HepG2 (cell line): ENCODE measurements around the gene RAB6B.

Experiments used
- CBX5 ChIP-seq: sonication (generic); formaldehyde crosslinking; IDR thresholded peaks from 2 replicates; pipeline ENCODE4 v1.4.0; 2020; ENCODE audit warnings: missing genetic modification reagents, borderline replicate concordance
- ESRRA ChIP-seq: sonication (generic); formaldehyde crosslinking; IDR thresholded peaks from 2 replicates; pipeline ENCODE4 v1.5.1; 2020; ENCODE audit warnings: mild to moderate bottlenecking, low read depth, missing genetic modification reagents
- PLRG1 ChIP-seq: fragments of 450-650 bp; conservative IDR thresholded peaks from 2 replicates; pipeline ENCODE4 v1.6.1; 2016
- ZNF224 ChIP-seq: sonication (generic); formaldehyde crosslinking; IDR thresholded peaks from 2 replicates; pipeline ENCODE4 v1.5.0; 2020; ENCODE audit warnings: mild to moderate bottlenecking, missing genetic modification reagents
- TF ChIP-seq, protein P1 (sequence below): sonication (generic); formaldehyde crosslinking; IDR thresholded peaks from 2 replicates; pipeline ENCODE4 v1.4.0; 2020; ENCODE audit warnings: missing genetic modification reagents

DNA sequence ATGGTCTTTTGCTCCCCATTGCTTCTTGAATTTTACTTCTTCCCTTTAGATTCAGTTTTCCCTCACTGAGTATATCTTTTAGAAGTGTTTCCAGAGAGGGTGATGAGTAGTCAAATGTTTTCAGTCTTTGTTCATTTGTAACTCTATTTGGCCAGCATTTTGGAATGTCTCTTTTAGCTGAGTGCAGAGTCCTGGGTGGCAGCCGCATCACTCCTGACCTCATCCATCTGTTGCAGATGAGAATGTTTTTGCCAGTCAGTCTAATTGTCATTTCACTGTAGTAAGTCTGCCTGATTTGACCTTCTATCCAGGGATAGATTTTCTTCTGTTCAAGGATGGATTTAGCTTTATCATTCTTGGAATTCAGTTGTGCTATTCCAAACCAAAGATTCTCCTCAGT is 82.8 kb downstream of the RAB6B start:
- TF ChIP-seq ESRRA (CRISPR knock-in tag) (no peak), PLRG1 (no peak), CBX5 (CRISPR knock-in tag) (no peak), ZNF224 (CRISPR knock-in tag) (no peak)
- TF ChIP-seq, protein P1, sequence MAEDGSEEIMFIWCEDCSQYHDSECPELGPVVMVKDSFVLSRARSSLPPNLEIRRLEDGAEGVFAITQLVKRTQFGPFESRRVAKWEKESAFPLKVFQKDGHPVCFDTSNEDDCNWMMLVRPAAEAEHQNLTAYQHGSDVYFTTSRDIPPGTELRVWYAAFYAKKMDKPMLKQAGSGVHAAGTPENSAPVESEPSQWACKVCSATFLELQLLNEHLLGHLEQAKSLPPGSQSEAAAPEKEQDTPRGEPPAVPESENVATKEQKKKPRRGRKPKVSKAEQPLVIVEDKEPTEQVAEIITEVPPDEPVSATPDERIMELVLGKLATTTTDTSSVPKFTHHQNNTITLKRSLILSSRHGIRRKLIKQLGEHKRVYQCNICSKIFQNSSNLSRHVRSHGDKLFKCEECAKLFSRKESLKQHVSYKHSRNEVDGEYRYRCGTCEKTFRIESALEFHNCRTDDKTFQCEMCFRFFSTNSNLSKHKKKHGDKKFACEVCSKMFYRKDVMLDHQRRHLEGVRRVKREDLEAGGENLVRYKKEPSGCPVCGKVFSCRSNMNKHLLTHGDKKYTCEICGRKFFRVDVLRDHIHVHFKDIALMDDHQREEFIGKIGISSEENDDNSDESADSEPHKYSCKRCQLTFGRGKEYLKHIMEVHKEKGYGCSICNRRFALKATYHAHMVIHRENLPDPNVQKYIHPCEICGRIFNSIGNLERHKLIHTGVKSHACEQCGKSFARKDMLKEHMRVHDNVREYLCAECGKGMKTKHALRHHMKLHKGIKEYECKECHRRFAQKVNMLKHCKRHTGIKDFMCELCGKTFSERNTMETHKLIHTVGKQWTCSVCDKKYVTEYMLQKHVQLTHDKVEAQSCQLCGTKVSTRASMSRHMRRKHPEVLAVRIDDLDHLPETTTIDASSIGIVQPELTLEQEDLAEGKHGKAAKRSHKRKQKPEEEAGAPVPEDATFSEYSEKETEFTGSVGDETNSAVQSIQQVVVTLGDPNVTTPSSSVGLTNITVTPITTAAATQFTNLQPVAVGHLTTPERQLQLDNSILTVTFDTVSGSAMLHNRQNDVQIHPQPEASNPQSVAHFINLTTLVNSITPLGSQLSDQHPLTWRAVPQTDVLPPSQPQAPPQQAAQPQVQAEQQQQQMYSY (CRISPR knock-in tag), result no peak
